Retinal pigment epithelial cell (primary cell): Measurements from ENCODE around the gene DUSP22.
"Not testable (repeated sequence)": the region's sequence is repeated elsewhere in the genome, so short reads cannot be mapped to it uniquely, and the experiment has no call there.

Experiments
- DNase-seq: peaks from one replicate; pipeline ENCODE4 v3.0.0-alpha.2; 2010; ENCODE audit warnings: low read depth
- H3K4me3 ChIP-seq: 2 replicates; pipeline ENCODE4 v1.5.1; 2011; ENCODE audit warnings: mild to moderate bottlenecking, low read length, control low read depth, moderate library complexity
- CTCF ChIP-seq: conservative IDR thresholded peaks from 2 replicates; pipeline ENCODE4 v1.5.1; 2011; ENCODE audit warnings: low read depth, low read length, control low read depth, inconsistent platforms

Gene DUSP22, protein sequence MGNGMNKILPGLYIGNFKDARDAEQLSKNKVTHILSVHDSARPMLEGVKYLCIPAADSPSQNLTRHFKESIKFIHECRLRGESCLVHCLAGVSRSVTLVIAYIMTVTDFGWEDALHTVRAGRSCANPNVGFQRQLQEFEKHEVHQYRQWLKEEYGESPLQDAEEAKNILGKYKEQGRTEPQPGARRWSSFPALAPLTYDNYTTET

GRCh38 chr6:291697-292505 is at the start of gene DUSP22:
TSS of gene DUSP22 (plus strand) at chr6:292487. CDS start at chr6:292540, 53 bp downstream.
- peak within 1 kb of the TSS; percentile 78 for H3K4me3 ChIP-seq
- peak; percentile 27 for DNase-seq
- TF ChIP-seq CTCF: no peak

DNA sequence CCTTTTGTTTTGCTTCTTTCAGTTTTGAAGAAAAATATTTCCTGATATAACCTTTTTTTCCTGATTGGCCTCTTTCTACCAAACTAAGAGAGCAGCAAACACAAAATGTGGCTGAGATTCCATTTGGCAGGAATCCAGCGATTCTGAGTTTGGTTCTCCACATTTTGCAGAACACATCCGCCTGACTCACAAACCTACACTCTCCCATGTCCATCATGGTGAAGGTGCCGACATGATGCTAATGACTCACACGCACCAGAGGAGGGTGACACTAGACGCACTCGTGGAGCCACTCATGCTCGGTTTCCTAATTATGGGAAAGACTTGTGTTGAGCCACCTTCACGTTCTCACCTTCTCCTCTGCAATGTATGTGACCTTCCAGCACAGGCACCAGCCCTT is 45.9 kb upstream of the DUSP22 start:
- TF ChIP-seq CTCF: no peak
- no peak overlapping the region for H3K4me3 ChIP-seq
- no peak for DNase-seq

DNA sequence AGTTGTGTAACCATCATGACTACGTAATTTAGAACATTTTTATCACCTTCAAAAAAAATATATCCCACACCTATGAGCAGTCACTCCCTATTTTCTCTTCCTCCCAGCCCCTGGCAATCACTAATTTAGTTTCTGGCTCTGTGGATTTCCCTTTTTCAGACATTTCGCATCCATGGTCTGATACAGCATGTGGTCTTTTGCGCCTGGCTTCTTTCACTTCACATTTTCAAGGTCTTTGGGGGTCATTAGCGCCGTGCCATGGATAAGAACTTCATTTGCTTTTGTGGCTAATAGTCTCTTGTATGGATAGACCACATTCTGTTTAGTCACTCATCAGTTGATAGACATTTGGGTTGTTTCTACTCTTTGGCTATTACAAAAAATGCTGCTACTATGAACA is 44.9 kb upstream of the DUSP22 start:
- TF ChIP-seq CTCF: no peak
- H3K4me3 ChIP-seq: no peak overlapping the region
- DNase-seq: no peak

GRCh38 chr6:248046-248445 is 44.2 kb upstream of the DUSP22 start:
- DNase-seq, H3K4me3 ChIP-seq: not testable (repeated sequence)

GRCh38 chr6:250676-251075 is 41.6 kb upstream of the DUSP22 start:
- DNase-seq: no peak
- no peak overlapping the region for H3K4me3 ChIP-seq
- TF ChIP-seq CTCF: no peak

DNA sequence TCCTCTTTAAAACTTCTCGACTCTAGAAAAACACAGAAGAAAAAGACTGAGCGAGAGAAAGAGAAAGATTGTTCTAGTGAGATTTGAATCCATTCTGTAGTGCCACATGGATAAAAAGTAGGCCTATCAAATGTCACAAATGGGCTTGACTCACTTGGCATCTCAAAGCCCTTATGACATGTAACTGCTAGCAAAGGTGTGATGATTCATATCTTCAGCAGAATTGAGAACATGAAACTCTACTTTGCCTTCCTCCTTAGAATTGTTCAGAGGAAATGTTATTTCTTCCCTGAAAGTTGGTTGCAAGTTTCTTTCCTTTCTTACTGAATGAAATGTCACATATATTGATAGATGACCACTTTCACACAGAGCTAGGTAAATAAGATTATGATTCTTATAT is 40.4 kb upstream of the DUSP22 start:
- no peak for DNase-seq
- no peak for TF ChIP-seq CTCF
- H3K4me3 ChIP-seq: no peak overlapping the region

GRCh38 chr6:252775-253535 is 39.3 kb upstream of the DUSP22 start:
- DNase-seq: no peak
- H3K4me3 ChIP-seq: no peak overlapping the region
- TF ChIP-seq CTCF: no peak
